GM19467 (cell line): Measurements from ENCODE around the gene KIAA1191.

Source experiments
- ATAC-seq: cut with Tn5 transposase; IDR thresholded peaks from one replicate; pipeline ENCODE4 v1.9.1; 2021; ENCODE audit warnings: mild to moderate bottlenecking, moderate library complexity; ENCODE audit not compliant: unreplicated experiment

Gene KIAA1191

DNA sequence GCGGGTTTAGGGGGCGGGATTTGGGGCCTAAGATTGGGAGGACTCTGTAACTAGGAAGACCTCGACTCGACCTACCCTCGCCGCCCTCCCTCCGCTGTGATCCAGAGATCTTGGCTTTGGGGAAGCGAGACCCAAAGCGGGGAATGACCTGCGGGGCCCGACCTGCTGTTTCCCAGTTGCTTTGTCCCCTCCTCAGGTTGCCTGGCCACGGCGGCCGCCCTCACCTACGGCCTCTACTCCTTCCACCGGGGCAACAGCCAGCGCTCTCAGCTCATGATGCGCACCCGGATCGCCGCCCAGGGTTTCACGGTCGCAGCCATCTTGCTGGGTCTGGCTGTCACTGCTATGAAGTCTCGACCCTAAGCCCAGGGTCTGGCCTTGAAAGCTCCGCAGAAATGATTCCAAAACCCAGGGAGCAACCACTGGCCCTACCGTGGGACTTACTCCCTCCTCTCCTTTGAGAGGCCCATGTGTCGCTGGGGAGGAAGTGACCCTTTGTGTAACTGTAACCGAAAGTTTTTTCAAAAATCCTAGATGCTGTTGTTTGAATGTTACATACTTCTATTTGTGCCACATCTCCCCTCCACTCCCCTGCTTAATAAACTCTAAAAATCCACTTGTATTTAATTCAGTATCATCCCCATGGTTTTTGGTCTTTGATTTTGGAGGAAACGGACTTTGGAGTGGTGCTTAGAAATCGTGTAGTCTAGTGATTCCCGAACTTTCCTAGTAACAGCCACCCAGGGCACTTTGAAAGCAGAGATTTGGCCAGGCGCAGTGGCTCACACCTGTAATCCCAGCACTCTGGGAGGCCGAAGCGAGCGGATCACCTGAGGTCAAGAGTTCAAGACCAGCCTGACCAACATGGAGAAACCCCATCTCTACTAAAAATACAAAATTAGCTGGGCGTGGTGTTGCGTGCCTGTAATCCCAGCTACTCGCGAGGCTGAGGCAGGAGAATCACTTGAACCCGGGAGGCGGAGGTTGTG, 27.9 kb upstream of the KIAA1191 start:
- ATAC-seq: peak; percentile 22

- ATAC-seq: peak; percentile 83
Observed at GRCh38 chr5:176388444-176389134, 27.0 kb upstream of the KIAA1191 start, which contains the start of the genes HIGD2A and NOP16. Gene HIGD2A, plus strand, starts transcription at chr5:176388751. Its CDS starts 69 bp downstream, at chr5:176388820. Gene NOP16, minus strand, starts transcription at chr5:176388598. Its CDS starts 59 bp downstream, at chr5:176388539.

- ATAC-seq: no peak
Observed at GRCh38 chr5:176388003-176388443, 26.5 kb upstream of the KIAA1191 start.

GRCh38 chr5:176387384-176387925, 25.9 kb upstream of the KIAA1191 start:
- no peak for ATAC-seq

- no peak for ATAC-seq
Observed at GRCh38 chr5:176386491-176386890, 24.9 kb upstream of the KIAA1191 start.

DNA sequence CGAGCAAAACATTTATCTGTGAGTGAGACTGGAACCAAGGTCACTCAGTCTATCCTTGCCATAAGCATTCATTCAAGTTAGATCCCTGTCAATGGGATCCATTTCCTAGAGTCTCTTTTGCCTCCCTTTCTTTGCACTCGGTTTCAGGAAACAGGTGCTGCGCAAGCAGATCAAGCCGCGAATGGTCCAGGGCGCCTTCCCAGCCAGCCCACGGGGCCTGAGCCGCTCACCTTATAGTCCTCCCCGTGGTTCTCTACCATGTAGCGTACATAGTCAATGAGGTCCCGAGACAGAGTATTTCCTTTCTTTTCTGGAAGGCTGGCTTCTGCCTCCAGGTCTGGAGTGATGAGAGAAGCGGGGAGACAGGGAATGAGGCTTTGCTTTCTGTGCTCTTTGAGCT, 23.4 kb upstream of the KIAA1191 start:
- ATAC-seq: no peak

GRCh38 chr5:176384366-176384930, 22.9 kb upstream of the KIAA1191 start:
- no peak for ATAC-seq

DNA sequence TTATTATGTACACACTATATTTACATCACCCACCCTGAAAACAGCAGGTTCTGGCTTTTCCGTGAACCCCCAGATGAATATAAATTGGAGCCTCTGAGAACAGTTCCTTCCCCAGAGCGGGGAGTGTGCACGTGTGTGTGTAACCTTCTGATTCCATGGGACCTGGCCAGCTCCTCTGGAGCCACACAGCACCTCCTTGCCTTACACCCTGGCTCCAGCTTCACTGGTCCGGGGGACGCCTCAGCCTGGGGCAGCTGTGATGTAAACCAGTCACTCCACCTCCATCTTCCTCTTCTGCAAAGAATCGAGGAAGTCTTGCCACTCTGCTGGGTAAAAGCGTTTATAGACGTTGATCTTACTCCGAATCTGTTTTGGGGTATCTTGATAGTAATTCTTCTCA, 22.4 kb upstream of the KIAA1191 start:
- no peak for ATAC-seq

GRCh38 chr5:176383248-176383905, 21.8 kb upstream of the KIAA1191 start:
- no peak for ATAC-seq

DNA sequence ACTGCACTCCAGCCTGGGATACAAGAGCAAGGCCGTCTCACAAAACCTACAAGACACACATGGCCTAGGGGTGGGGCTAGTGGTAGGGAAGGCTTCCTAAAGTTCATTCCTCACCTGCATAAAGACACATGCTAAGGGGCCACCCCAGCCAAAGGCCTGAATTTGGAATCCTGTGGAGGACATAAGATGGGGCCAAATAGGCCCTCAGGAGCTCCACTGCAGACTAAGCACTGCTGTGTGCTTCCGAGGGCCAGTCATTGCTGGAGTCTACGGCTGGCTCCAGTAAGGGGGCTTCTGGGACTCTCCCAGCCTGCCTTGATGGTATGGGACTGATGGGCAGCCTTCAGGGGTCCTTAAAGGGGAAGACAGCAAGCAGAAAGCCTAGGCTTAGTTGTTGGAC, 21.2 kb upstream of the KIAA1191 start:
- ATAC-seq: no peak

- no peak for ATAC-seq
Observed at GRCh38 chr5:176381979-176382378, 20.4 kb upstream of the KIAA1191 start.

DNA sequence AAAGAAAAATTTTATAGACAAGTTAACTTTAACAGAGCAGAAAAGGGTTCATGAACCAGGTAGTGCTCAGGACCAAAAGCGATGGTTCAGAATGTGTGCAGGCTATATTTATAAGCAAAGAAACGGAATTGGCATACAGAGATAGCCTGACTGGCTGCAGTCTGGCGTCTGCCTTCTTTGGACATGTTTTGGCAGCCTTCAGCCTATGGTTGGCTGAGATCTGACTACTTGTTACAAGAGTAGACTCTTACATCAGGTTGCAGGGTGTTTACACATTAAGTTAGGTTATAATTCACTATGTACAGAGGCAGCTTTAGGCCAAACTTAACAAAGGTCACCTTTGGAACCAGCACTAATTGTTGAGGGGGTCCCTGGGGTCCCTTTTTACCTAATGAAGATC, 19.9 kb upstream of the KIAA1191 start:
- ATAC-seq: no peak

DNA sequence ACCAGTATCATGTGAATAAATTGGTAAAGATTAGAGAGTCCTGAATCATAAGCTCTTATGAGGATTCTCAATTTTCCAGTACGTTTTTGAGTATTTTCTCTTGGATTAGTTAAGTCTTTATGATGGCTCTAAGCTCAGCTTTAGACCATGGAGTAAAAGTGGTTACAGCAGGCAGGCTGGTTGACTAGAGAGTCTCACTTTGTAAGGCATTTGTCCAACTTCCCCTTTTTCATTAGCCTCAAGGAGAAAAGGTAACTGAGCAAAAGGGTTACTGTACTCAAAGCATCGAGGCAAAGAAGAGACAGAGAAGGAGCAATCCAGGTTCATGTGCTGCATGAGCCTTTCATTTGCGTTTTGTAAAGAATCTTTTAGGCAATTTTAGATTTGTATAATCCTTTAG, 18.3 kb upstream of the KIAA1191 start:
- ATAC-seq: no peak

- no peak for ATAC-seq
Observed at GRCh38 chr5:176373100-176373818, 11.7 kb upstream of the KIAA1191 start.

- ATAC-seq: no peak
Observed at GRCh38 chr5:176371621-176372539, 10.3 kb upstream of the KIAA1191 start.

DNA sequence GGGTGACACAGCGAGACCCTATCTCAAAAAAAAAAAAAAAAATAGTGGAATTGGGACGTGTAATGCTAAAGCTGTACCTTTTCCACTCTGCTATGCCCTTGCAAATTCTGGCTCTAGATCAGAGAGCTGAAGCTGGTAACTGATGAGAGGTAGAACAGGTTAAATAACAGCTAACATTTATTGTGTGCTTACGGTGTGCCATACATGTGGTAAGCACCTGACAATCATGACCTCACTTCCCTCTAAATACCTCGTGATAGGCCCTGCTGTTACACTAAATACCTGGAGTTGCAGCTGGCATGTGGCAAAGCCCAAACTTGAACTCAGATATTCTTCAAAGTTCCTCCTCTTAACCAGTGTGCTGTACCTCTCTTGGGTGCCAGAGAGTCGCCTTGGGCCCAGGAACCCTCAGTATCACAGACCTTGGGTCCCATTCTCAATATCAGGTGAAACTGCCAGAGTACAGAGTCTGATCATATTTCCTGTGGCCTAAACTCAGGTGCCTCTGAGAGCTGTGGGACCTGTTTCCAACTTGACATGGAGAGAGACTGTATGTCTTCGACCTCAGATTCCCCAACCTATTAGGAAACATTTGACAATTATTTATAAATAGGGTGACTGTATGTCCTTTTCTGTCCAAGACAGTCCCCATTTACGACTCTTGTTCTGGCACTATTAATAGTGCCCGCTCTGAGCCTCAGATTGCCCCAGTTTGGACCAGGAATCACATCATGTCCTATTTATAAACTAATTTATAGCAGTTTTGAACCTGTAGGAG, 8.6 kb upstream of the KIAA1191 start:
- ATAC-seq: no peak

GRCh38 chr5:176368726-176369125, 7.2 kb upstream of the KIAA1191 start:
- ATAC-seq: no peak

DNA sequence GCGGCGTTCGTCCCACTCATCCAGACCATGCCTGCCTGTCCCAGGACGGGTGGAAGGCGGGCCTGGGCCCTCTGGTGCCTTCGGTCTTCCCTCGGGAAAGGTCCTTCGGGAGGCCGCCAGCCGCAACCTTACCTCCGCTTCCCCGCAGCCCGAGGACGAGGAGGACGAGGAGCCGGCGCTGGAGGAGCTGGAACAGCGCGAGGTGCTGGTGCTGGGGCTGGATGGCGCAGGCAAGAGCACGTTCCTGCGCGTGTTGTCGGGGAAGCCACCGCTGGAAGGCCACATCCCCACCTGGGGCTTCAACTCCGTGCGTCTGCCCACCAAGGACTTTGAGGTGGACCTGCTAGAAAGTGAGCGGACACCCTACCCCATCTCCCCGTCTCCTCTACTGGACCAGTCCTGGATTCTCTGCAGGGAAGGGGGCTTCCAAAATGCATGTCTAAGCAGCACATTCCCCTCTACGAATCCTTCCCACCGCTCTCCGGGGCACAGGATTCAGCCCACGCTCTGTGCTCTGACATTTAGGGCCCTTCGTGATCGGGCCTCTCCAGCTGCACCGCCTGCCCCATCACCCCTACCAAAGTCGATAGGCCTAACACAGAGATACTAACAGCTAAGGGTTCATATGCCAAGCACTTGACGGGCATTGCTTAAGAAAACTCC, 4.8 kb upstream of the KIAA1191 start:
- ATAC-seq: no peak
